PFSK-1 (cell line): ENCODE data around the gene PRPF39.

ENCODE experiments used
- FOXP2 ChIP-seq: optimal IDR thresholded peaks from 2 replicates; pipeline ENCODE3; 2011; ENCODE audit warnings: borderline replicate concordance, control low read depth, inconsistent platforms; ENCODE audit not compliant: insufficient read depth; ENCODE audit errors: extremely low read length, extremely low read depth
- POLR2AphosphoS5 ChIP-seq: IDR thresholded peaks from 2 replicates; pipeline ENCODE4 v1.6.1; 2012; ENCODE audit warnings: low read depth, mild to moderate bottlenecking, control low read depth, low read length, moderate library complexity
- REST ChIP-seq, 2 experiments: IDR thresholded peaks; 2 replicates each; pipeline versions ENCODE4 v1.6.1 to v1.8.0; 2011 to 2012; ENCODE audit warnings: low read depth in 2 of 2, low read length in 2 of 2, control low read depth in 1 of 2, inconsistent platforms in 1 of 2, mild to moderate bottlenecking in 1 of 2, moderate library complexity in 1 of 2; ENCODE audit not compliant: insufficient read depth in 1 of 2
- SIN3A ChIP-seq: IDR thresholded peaks from 2 replicates; pipeline ENCODE4 v1.6.1; 2012; ENCODE audit warnings: mild to moderate bottlenecking, low read length, moderate library complexity, borderline replicate concordance; ENCODE audit not compliant: insufficient read depth
- TAF1 ChIP-seq: IDR thresholded peaks from 2 replicates; pipeline ENCODE4 v1.6.1; 2012; ENCODE audit warnings: low read length, control low read depth, borderline replicate concordance; ENCODE audit not compliant: insufficient read depth

PRPF39 gene

GRCh38 chr14:45089813-45090212, 5.9 kb downstream of the PRPF39 start:
- TF ChIP-seq SIN3A (no peak), REST (IDR thresholded peaks at IDR 0.05; ENCODE audit: insufficient read depth in 1 of 2, low read depth in 2 of 2, low read length in 2 of 2) (no peak), TAF1 (no peak), POLR2AphosphoS5 (no peak), FOXP2 (no peak)

GRCh38 chr14:45091710-45092109, 7.8 kb downstream of the PRPF39 start:
- no peak for TF ChIP-seq FOXP2

- no peak for TF ChIP-seq FOXP2
- no peak for TF ChIP-seq POLR2AphosphoS5
- no peak for TF ChIP-seq REST (IDR thresholded peaks at IDR 0.05; ENCODE audit: insufficient read depth in 1 of 2, low read depth in 2 of 2, low read length in 2 of 2)
- no peak for TF ChIP-seq SIN3A
- TF ChIP-seq TAF1, result no peak
These were observed 10.4 kb downstream of the PRPF39 start for GRCh38 chr14:45094275-45094674.

GRCh38 chr14:45095143-45095542, 11.2 kb downstream of the PRPF39 start:
- TF ChIP-seq REST (IDR thresholded peaks at IDR 0.05; ENCODE audit: insufficient read depth in 1 of 2, low read depth in 2 of 2, low read length in 2 of 2), result no peak
- TF ChIP-seq TAF1, result no peak
- TF ChIP-seq POLR2AphosphoS5, result no peak
- TF ChIP-seq FOXP2, result no peak
- TF ChIP-seq SIN3A, result no peak

GRCh38 chr14:45096218-45096617, 12.3 kb downstream of the PRPF39 start:
- TF ChIP-seq TAF1 (no peak), FOXP2 (no peak), SIN3A (no peak), REST (IDR thresholded peaks at IDR 0.05; ENCODE audit: insufficient read depth in 1 of 2, low read depth in 2 of 2, low read length in 2 of 2) (no peak), POLR2AphosphoS5 (no peak)
